HepG2 (cell line): ENCODE measurements around the gene PHACTR1. TPM values are rescaled to one million over a fixed set of nuclear protein-coding genes. Genes with fewer than 3 reads are reported as not detected.

Source experiments
- BCL6 ChIP-seq: IDR thresholded peaks from 2 replicates; pipeline ENCODE4 v1.6.1; 2016; ENCODE audit warnings: missing genetic modification reagents, missing compliant biosample characterization
- EP300 ChIP-seq, 3 experiments: sonication (generic) in 1 of 3; formaldehyde crosslinking in 1 of 3; IDR thresholded peaks; 2 replicates each; pipeline versions ENCODE4 v1.5.1 to v1.6.1; 2011 to 2020; ENCODE audit warnings: low read depth in 2 of 3, low read length in 2 of 3, borderline replicate concordance in 1 of 3, improper control_type of control experiment in 1 of 3, mild to moderate bottlenecking in 1 of 3, missing genetic modification reagents in 1 of 3, moderate library complexity in 1 of 3
- PITX1 ChIP-seq: sonication (generic); formaldehyde crosslinking; IDR thresholded peaks from 2 replicates; pipeline ENCODE4 v1.5.1; 2020; ENCODE audit warnings: mild to moderate bottlenecking, missing genetic modification reagents
- YEATS4 ChIP-seq: sonication (generic); formaldehyde crosslinking; IDR thresholded peaks from 2 replicates; pipeline ENCODE4 v1.4.0; 2020; ENCODE audit warnings: missing genetic modification reagents, borderline replicate concordance
- ZBTB40 ChIP-seq, 2 experiments: fragments of 450-650 bp in 1 of 2; sonication (generic) in 1 of 2; formaldehyde crosslinking in 1 of 2; IDR thresholded peaks; 2 replicates each; pipeline versions ENCODE4 v1.6.1 to v1.8.0; 2016 to 2022; ENCODE audit warnings: antibody characterized with exemption in 1 of 2, mild to moderate bottlenecking in 1 of 2, missing genetic modification reagents in 1 of 2
- ZNF318 ChIP-seq: sonication (generic); formaldehyde crosslinking; IDR thresholded peaks from 2 replicates; pipeline ENCODE4 v1.4.0; 2020; ENCODE audit warnings: mild to moderate bottlenecking, missing genetic modification reagents
- ZNF615 ChIP-seq: sonication (generic); formaldehyde crosslinking; IDR thresholded peaks from 2 replicates; pipeline ENCODE4 v1.5.0; 2020; ENCODE audit warnings: mild to moderate bottlenecking, missing genetic modification reagents, borderline replicate concordance
- polyA plus RNA-seq, 8 experiments: library from polyadenylated mRNA; depleted of rRNA in 3 of 8; stranded (reverse) in 7 of 8; unstranded in 1 of 8; fragments of >200 nt; fragmentation: Illumina TruSeq in 4 of 8; extraction: Trizol in 4 of 8; gene quantifications; 2 replicates each; pipeline versions ENCODE4 v1.2.1 to v1.2.3, GENCODE V29; 2011 to 2016; ENCODE audit warnings: low read depth in 4 of 8, missing spikeins in 1 of 8, mixed read lengths in 1 of 8; ENCODE audit not compliant: insufficient read depth in 1 of 8
- total RNA-seq, 5 experiments: library from RNA; depleted of rRNA; stranded (reverse); fragments of >200 nt; fragmentation: Illumina TruSeq; extraction: Trizol; gene quantifications; 2 replicates each; pipeline ENCODE4 v1.2.3, GENCODE V29; 2016; ENCODE audit warnings: low read depth in 1 of 5
- TF ChIP-seq, protein P1 (sequence below): sonication (generic); formaldehyde crosslinking; IDR thresholded peaks from 2 replicates; pipeline ENCODE4 v1.4.0; 2020; ENCODE audit warnings: missing genetic modification reagents

The PHACTR1 gene
- total and polyA plus RNA-seq, 2 of the 13 experiments (the other 11 are each of a cell fraction or from before 2014, with no cell fraction given): 0.09 TPM; not detected in 1

DNA sequence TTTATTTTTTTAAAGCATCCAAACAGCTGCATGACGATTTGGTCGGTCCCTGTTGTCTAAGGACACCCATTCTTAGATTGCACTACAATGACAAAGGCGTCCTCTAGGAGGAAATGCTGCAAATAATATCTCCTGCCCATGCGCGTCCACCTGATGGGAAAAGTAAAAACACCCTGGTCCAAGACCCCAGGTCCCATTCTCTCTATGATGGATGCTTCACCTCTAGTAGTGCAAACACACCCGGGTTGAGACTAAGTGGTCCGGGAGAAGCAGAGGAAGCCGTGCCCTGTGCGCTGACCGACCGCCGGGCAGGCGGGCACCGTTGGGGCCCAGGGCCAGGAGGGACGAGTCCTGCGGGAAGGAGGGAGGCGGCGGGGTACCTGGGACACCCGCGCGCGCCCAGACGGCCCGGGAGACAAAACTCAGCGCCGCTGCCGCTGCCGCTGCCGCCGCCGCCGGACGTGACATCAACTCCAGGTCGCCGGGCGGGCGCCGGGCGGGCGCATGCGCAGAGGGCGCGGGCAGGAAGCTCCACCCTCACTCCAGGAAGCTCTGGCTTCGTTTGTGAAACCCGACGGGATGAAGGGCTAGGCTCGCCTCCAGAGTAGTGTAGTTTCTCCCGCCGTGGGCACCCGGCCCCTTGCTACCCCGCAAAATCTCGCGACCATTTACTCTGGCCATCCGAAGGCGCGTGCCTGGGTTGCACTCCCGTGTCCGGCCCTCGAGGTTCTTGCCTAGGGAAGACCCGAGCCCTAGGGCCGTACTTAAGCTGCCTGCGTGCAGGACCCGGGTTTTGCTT, 611.7 kb downstream of the PHACTR1 start, which contains the start of gene TBC1D7 (continued):
- TF ChIP-seq ZNF318 (no peak), EP300 (IDR thresholded peaks at IDR 0.05; ENCODE audit: low read depth in 2 of 2, low read length in 2 of 2) (no peak), EP300 (CRISPR knock-in tag; IDR thresholded peaks at IDR 0.05; ENCODE audit: borderline replicate concordance) (no peak; the same call in 1 of the 2 replicates), YEATS4 (CRISPR knock-in tag) (peak; percentile 76; the same call in 1 of the 2 replicates), PITX1 (CRISPR knock-in tag) (peak; percentile 26; the same call in 1 of the 2 replicates), ZNF615 (CRISPR knock-in tag) (no peak), BCL6 (CRISPR knock-in tag) (peak; percentile 66; the same call in 1 of the 2 replicates), ZBTB40 (IDR thresholded peaks at IDR 0.05) (no peak), ZBTB40 (CRISPR knock-in tag; IDR thresholded peaks at IDR 0.05) (peak; percentile 82)
- TF ChIP-seq, protein P1, sequence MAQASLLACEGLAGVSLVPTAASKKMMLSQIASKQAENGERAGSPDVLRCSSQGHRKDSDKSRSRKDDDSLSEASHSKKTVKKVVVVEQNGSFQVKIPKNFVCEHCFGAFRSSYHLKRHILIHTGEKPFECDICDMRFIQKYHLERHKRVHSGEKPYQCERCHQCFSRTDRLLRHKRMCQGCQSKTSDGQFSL (CRISPR knock-in tag): no peak
- TF ChIP-seq, all 625 proteins: peak for 300
